CD14-positive monocyte (primary cell): ENCODE data around the gene HIPK1. TPM values are rescaled to one million over a fixed set of nuclear protein-coding genes. Genes with fewer than 3 reads are reported as not detected.

ENCODE experiments used
- DNase-seq, 3 donors: peaks; one replicate each; pipeline ENCODE4 v3.0.0-alpha.2; 2011 to 2022
- H2AFZ ChIP-seq: 2 replicates; pipeline ENCODE4 v1.6.0; 2012; ENCODE audit warnings: mild to moderate bottlenecking, low read depth, low read length, inconsistent platforms; ENCODE audit not compliant: insufficient read depth, poor library complexity, severe bottlenecking
- H3K27ac ChIP-seq, 2 donors: 1 replicate in 1 of 2; 2 replicates in 1 of 2; pipeline ENCODE4 v1.5.1; 2012 to 2013; ENCODE audit warnings: low read length in 2 of 2, control low read depth in 1 of 2, inconsistent platforms in 1 of 2, low read depth in 1 of 2, mild to moderate bottlenecking in 1 of 2
- H3K27me3 ChIP-seq, 2 donors: one replicate each; pipeline versions ENCODE4 v1.6.0 to v1.6.1; 2011 to 2013; ENCODE audit warnings: low read length in 2 of 2; ENCODE audit not compliant: control insufficient read depth in 2 of 2, insufficient read depth in 2 of 2
- H3K36me3 ChIP-seq, 2 donors: replicated peaks in 1 of 2; 1 replicate in 1 of 2; 2 replicates in 1 of 2; pipeline versions ENCODE4 v1.5.1 to v1.6.1; 2012 to 2013; ENCODE audit warnings: low read length in 2 of 2, control low read depth in 1 of 2, inconsistent platforms in 1 of 2, mild to moderate bottlenecking in 1 of 2; ENCODE audit not compliant: insufficient read depth in 2 of 2, control insufficient read depth in 1 of 2
- H3K4me1 ChIP-seq, 2 donors: 1 replicate in 1 of 2; 2 replicates in 1 of 2; pipeline versions ENCODE4 v1.5.1 to v1.6.1; 2012 to 2013; ENCODE audit warnings: low read length in 2 of 2, control low read depth in 1 of 2, inconsistent platforms in 1 of 2, mild to moderate bottlenecking in 1 of 2, moderate library complexity in 1 of 2; ENCODE audit not compliant: insufficient read depth in 2 of 2, control insufficient read depth in 1 of 2
- H3K4me2 ChIP-seq: replicated peaks from 2 replicates; pipeline ENCODE3; 2012; ENCODE audit warnings: low read length, moderate library complexity, mild to moderate bottlenecking; ENCODE audit not compliant: poor library complexity, severe bottlenecking; ENCODE audit errors: extremely low read depth
- H3K4me3 ChIP-seq, 3 experiments: fragments of 200-600 bp in 1 of 3; sonication (generic) in 1 of 3; replicated peaks in 1 of 3; 1 replicate in 2 of 3; 2 replicates in 1 of 3; pipeline ENCODE4 v1.5.1; 2011 to 2013; ENCODE audit warnings: low read length in 3 of 3, mild to moderate bottlenecking in 3 of 3, control low read depth in 2 of 3, low read depth in 2 of 3, inconsistent platforms in 1 of 3, moderate library complexity in 1 of 3
- H3K79me2 ChIP-seq: 2 replicates; pipeline ENCODE4 v1.6.0; 2012; ENCODE audit warnings: mild to moderate bottlenecking, control low read depth, inconsistent platforms, low read length, moderate library complexity; ENCODE audit not compliant: insufficient read depth
- H3K9ac ChIP-seq: 2 replicates; pipeline ENCODE4 v1.6.0; 2017; ENCODE audit warnings: low read length, mild to moderate bottlenecking; ENCODE audit not compliant: insufficient read depth, poor library complexity, severe bottlenecking
- H3K9me3 ChIP-seq, 2 donors: replicated peaks in 1 of 2; 1 replicate in 1 of 2; 2 replicates in 1 of 2; pipeline versions ENCODE4 v1.5.1 to v1.6.1; 2012 to 2013; ENCODE audit warnings: low read length in 2 of 2, control low read depth in 1 of 2; ENCODE audit not compliant: control insufficient read depth in 1 of 2, insufficient read depth in 1 of 2
- H4K20me1 ChIP-seq: 2 replicates; pipeline ENCODE4 v1.6.0; 2012; ENCODE audit warnings: mild to moderate bottlenecking, low read length, control low read depth, moderate library complexity; ENCODE audit not compliant: insufficient read depth
- H3K27ac Mint-ChIP-seq, 7 donors: one replicate each; pipeline ENCODE4 v1.8.0; 2020; ENCODE audit warnings: mild to moderate bottlenecking in 7 of 7, mixed read lengths in 7 of 7, moderate library complexity in 6 of 7, inconsistent platforms in 2 of 7
- H3K27me3 Mint-ChIP-seq, 3 donors: one replicate each; pipeline ENCODE4 v1.8.0; 2021 to 2022; ENCODE audit warnings: low read depth in 3 of 3, mild to moderate bottlenecking in 3 of 3, mixed read lengths in 3 of 3, moderate library complexity in 3 of 3, inconsistent platforms in 1 of 3
- H3K36me3 Mint-ChIP-seq, 2 donors: one replicate each; pipeline ENCODE4 v1.8.0; 2020; ENCODE audit warnings: mixed read lengths in 2 of 2, inconsistent platforms in 1 of 2, mild to moderate bottlenecking in 1 of 2
- H3K4me1 Mint-ChIP-seq: one replicate; pipeline ENCODE4 v1.8.0; 2020; ENCODE audit warnings: mild to moderate bottlenecking, mixed read lengths
- H3K4me3 Mint-ChIP-seq, 2 donors: one replicate each; pipeline ENCODE4 v1.8.0; 2020; ENCODE audit warnings: mild to moderate bottlenecking in 2 of 2, mixed read lengths in 2 of 2, moderate library complexity in 1 of 2
- H3K9me3 Mint-ChIP-seq, 7 donors: one replicate each; pipeline ENCODE4 v1.8.0; 2020 to 2022; ENCODE audit warnings: mixed read lengths in 7 of 7, mild to moderate bottlenecking in 6 of 7, moderate library complexity in 6 of 7, inconsistent platforms in 2 of 7
- WGBS: methylation state at CpG from one replicate; pipeline ENCODE4 v1.1.5; 2013; ENCODE audit warnings: missing lambda C conversion rate; ENCODE audit not compliant: insufficient coverage; 5-methylcytosine and 5-hydroxymethylcytosine counted together
- intact Hi-C, 2 donors: fragments of 100-400 bp; cut with micrococcal nuclease; formaldehyde crosslinking; loops; one replicate each; pipeline versions ENCODE4 v1.15.0 to v1.15.1; 2023
- polyA plus RNA-seq, 3 donors: library from polyadenylated mRNA; depleted of rRNA in 1 of 3; unstranded in 2 of 3; stranded (reverse) in 1 of 3; fragments of 300-500 nt in 2 of 3; fragments of >200 nt in 1 of 3; fragmentation: Illumina TruSeq in 2 of 3; gene quantifications; 1 replicate in 2 of 3; 2 replicates in 1 of 3; pipeline ENCODE4 v1.2.3, GENCODE V29; 2012 to 2021
- TF ChIP-seq, protein P1 (sequence below): fragments of 200-600 bp; IDR thresholded peaks from one replicate; pipeline ENCODE4 v1.8.0; 2022; ENCODE audit warnings: antibody characterized with exemption, mild to moderate bottlenecking

The HIPK1 gene
- polyA plus RNA-seq, 3 donors, result 10.1 to 57.2 (median 14.8) TPM

DNA sequence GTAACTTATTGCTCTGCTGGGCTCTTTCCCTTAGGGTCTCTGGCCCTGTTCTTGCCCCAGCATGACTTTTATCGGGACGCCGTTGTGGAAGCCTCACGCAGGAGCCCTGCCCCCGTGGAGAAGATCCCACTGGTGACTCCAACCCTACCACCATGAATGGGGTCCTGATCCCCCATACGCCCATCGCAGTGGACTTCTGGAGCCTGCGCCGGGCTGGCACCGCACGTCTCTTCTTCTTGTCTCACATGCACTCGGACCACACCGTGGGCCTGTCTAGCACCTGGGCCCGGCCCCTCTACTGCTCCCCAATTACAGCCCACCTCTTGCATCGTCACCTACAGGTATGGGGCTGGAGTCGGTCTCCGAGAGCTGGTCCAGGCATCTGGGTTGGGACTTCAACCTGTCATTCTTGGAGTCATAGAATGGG lies 23.7 kb upstream of the HIPK1 start:
- intact Hi-C loops, result loop anchor here (1.0 to 5.0 kb wide), 7 partner anchors 24 to 93 kb away; partner anchors contain the start of genes HIPK1 (in 2 of the 2) and RSBN1 (in 1 of the 2)
- H3K4me1 ChIP-seq, result peaks cover 33 to 52% of the 10 kb centered on the region in 2 donors
- WGBS, result 0% methylated on average over 17 of the region's 17 CpGs

DNA sequence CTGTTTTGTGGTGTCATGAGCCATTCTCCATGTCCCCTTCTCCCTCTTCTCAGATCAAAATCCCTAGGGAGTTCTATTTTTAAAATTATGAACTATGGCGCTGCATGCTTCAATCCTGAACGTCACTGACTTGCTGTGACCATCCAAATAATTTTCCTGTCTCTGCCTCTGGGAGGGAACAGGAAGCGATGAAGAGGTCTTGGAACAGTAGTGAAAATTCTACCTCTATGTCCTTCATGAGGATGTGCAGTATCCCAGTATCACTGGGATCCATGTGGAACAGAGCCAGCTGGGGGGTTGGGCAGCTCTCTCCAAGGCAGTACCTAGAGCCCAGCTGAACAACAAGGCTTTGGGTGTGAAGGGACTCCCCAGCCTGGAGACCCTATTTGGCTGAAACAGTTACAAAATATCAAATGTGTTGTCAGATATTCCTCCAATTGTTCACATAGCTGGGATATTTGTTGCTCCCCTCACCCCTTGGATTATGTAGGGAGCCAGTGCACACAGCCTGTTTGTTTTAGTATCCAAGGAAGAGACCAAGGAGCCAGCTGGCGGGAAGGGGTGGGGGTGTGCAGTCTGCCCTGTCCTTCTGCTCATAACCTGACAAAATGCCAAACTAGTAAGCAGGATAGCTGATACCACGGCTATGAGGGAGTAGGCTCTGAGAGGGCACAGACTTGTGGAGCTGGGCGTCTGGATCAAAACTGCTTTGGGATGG lies 16.4 kb upstream of the HIPK1 start:
- no peak for DNase-seq
- TF ChIP-seq, protein P1, sequence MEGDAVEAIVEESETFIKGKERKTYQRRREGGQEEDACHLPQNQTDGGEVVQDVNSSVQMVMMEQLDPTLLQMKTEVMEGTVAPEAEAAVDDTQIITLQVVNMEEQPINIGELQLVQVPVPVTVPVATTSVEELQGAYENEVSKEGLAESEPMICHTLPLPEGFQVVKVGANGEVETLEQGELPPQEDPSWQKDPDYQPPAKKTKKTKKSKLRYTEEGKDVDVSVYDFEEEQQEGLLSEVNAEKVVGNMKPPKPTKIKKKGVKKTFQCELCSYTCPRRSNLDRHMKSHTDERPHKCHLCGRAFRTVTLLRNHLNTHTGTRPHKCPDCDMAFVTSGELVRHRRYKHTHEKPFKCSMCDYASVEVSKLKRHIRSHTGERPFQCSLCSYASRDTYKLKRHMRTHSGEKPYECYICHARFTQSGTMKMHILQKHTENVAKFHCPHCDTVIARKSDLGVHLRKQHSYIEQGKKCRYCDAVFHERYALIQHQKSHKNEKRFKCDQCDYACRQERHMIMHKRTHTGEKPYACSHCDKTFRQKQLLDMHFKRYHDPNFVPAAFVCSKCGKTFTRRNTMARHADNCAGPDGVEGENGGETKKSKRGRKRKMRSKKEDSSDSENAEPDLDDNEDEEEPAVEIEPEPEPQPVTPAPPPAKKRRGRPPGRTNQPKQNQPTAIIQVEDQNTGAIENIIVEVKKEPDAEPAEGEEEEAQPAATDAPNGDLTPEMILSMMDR, result no peak
- Histone ChIP-seq H4K20me1 (no peaks in the 10 kb centered on the region), H3K79me2 (peaks cover 57% of the 10 kb centered on the region), H3K4me2 (no peak overlapping the region), H3K4me1 (no peaks in the 10 kb centered on the region), H3K27me3 (no peaks in the 10 kb centered on the region), H2AFZ (no peak overlapping the region), H3K27ac (no peak overlapping the region), H3K9ac (no peak overlapping the region), H3K9me3 (no peaks in the 10 kb centered on the region), H3K4me3 (no peak overlapping the region), H3K36me3 (peaks cover 30 to 55% of the 10 kb centered on the region in 2 donors)
- peaks cover 23% of the 10 kb centered on the region for H3K4me1 Mint-ChIP-seq
- intact Hi-C loops, result no loop called here
- H3K27me3 Mint-ChIP-seq, result no peaks in the 10 kb centered on the region
- peak overlapping the region in 4 of 7 donors; percentile 10 to 56 (median 32) for H3K27ac Mint-ChIP-seq
- WGBS, result 75% methylated on average over 2 of the region's 6 CpGs
- no peak overlapping the region for H3K4me3 Mint-ChIP-seq
- peaks cover 0 to 3% (median 0%) of the 10 kb centered on the region in 7 donors for H3K9me3 Mint-ChIP-seq
- H3K36me3 Mint-ChIP-seq, result peaks cover 48 to 68% of the 10 kb centered on the region in 2 donors

More for the DNA sequence above, 23.7 kb upstream of the HIPK1 start:
- no peaks in the 10 kb centered on the region for H4K20me1 ChIP-seq
- TF ChIP-seq, protein P1, result no peak
- H3K27me3 ChIP-seq, result no peaks in the 10 kb centered on the region
- H3K27me3 Mint-ChIP-seq, result peaks cover 0 to 2% (median 0%) of the 10 kb centered on the region in 3 donors
- peaks cover 7 to 41% of the 10 kb centered on the region in 2 donors for H3K36me3 ChIP-seq
- peak overlapping the region; percentile 83 for H3K4me2 ChIP-seq
- H3K27ac ChIP-seq, result peak overlapping the region; percentile 92 to 96
- H3K4me3 Mint-ChIP-seq, result peak overlapping the region; percentile 95 to 97
- H3K9me3 ChIP-seq, result no peaks in the 10 kb centered on the region
- peaks cover 25 to 47% of the 10 kb centered on the region in 2 donors for H3K36me3 Mint-ChIP-seq
- peak overlapping the region; percentile 84 to 96 (median 85) for H3K4me3 ChIP-seq
- DNase-seq, result no peak
- peaks cover 0 to 1% (median 0%) of the 10 kb centered on the region in 7 donors for H3K9me3 Mint-ChIP-seq
- peak overlapping the region; percentile 79 for H3K9ac ChIP-seq
- H3K4me1 Mint-ChIP-seq, result peaks cover 67% of the 10 kb centered on the region
- peak overlapping the region; percentile 93 for H2AFZ ChIP-seq
- peaks cover 87% of the 10 kb centered on the region for H3K79me2 ChIP-seq
- peak overlapping the region; percentile 96 to 99 (median 99) for H3K27ac Mint-ChIP-seq
